SK-N-SH treated with all-trans-retinoic acid at 6 μM for 48 hours (cell line): Measurements from ENCODE around the gene CATSPER3.

ENCODE experiments used
- ATAC-seq: fragments of 200-7000 bp; cut with Tn5 transposase; 3 replicates; pipeline ENCODE4 v1.9.1; 2020; ENCODE audit warnings: mild to moderate bottlenecking, moderate library complexity
- ARNTL ChIP-seq: fragments of 450-650 bp; formaldehyde crosslinking; IDR thresholded peaks from 2 replicates; pipeline ENCODE4 v1.5.0; 2020; ENCODE audit warnings: low read depth, mild to moderate bottlenecking, moderate library complexity, borderline replicate concordance
- BACH2 ChIP-seq: fragments of 250-450 bp; sonication (Bioruptor Pico); IDR thresholded peaks from 2 replicates; pipeline ENCODE4 v1.9.0; 2021; ENCODE audit warnings: mild to moderate bottlenecking, borderline replicate concordance
- ESRRG ChIP-seq: fragments of 250-450 bp; sonication (Bioruptor Pico); IDR thresholded peaks from 2 replicates; pipeline ENCODE4 v1.6.1; 2021; ENCODE audit warnings: mild to moderate bottlenecking
- GLIS3 ChIP-seq: fragments of 250-450 bp; sonication (Bioruptor Pico); IDR thresholded peaks from 2 replicates; pipeline ENCODE4 v1.5.0; 2020; ENCODE audit warnings: mild to moderate bottlenecking, moderate library complexity
- ISL1 ChIP-seq: fragments of 250-450 bp; sonication (Bioruptor Pico); IDR thresholded peaks from 2 replicates; pipeline ENCODE4 v2.1.2; 2022; ENCODE audit warnings: mild to moderate bottlenecking, moderate library complexity
- PPARA ChIP-seq: fragments of 250-450 bp; sonication (Bioruptor Pico); IDR thresholded peaks from 2 replicates; pipeline ENCODE4 v1.5.0; 2020; ENCODE audit warnings: mild to moderate bottlenecking, borderline replicate concordance
- RARB ChIP-seq: fragments of 250-450 bp; sonication (Bioruptor Pico); IDR thresholded peaks from 2 replicates; pipeline ENCODE4 v1.8.0; 2021; ENCODE audit warnings: mild to moderate bottlenecking, moderate library complexity
- SNAI2 ChIP-seq: fragments of 250-450 bp; sonication (Bioruptor Pico); IDR thresholded peaks from 2 replicates; pipeline ENCODE4 v1.5.0; 2020; ENCODE audit warnings: mild to moderate bottlenecking, moderate library complexity
- TCF4 ChIP-seq: fragments of 250-450 bp; sonication (Bioruptor Pico); IDR thresholded peaks from 2 replicates; pipeline ENCODE4 v1.8.0; 2021; ENCODE audit warnings: mild to moderate bottlenecking, moderate library complexity, borderline replicate concordance
- TOX ChIP-seq: fragments of 250-450 bp; sonication (Bioruptor Pico); IDR thresholded peaks from 2 replicates; pipeline ENCODE4 v1.8.0; 2021; ENCODE audit warnings: mild to moderate bottlenecking, moderate library complexity, borderline replicate concordance
- ZC3H10 ChIP-seq: fragments of 250-450 bp; sonication (Bioruptor Pico); IDR thresholded peaks from 2 replicates; pipeline ENCODE4 v1.5.1; 2021; ENCODE audit warnings: mild to moderate bottlenecking, moderate library complexity
- ZFP30 ChIP-seq: fragments of 450-650 bp; formaldehyde crosslinking; IDR thresholded peaks from 2 replicates; pipeline ENCODE4 v1.5.0; 2022; ENCODE audit warnings: mild to moderate bottlenecking, moderate library complexity
- ZNF565 ChIP-seq: fragments of 450-650 bp; formaldehyde crosslinking; conservative IDR thresholded peaks from 2 replicates; pipeline ENCODE4 v1.5.0; 2020; ENCODE audit warnings: low read depth, mild to moderate bottlenecking, moderate library complexity
- ZNF70 ChIP-seq: fragments of 450-650 bp; formaldehyde crosslinking; IDR thresholded peaks from 2 replicates; pipeline ENCODE4 v1.5.0; 2020; ENCODE audit warnings: mild to moderate bottlenecking, moderate library complexity
- ZNF8 ChIP-seq: fragments of 450-650 bp; formaldehyde crosslinking; IDR thresholded peaks from 2 replicates; pipeline ENCODE4 v1.5.0; 2020; ENCODE audit warnings: mild to moderate bottlenecking, moderate library complexity
- TF ChIP-seq, protein P1 (sequence below): fragments of 250-450 bp; sonication (Bioruptor Pico); IDR thresholded peaks from 2 replicates; pipeline ENCODE4 v1.5.0; 2020; ENCODE audit warnings: mild to moderate bottlenecking, moderate library complexity
- TF ChIP-seq, protein P2 (sequence below): fragments of 250-450 bp; sonication (Bioruptor Pico); IDR thresholded peaks from 2 replicates; pipeline ENCODE4 v1.5.1; 2021; ENCODE audit warnings: mild to moderate bottlenecking, moderate library complexity
- TF ChIP-seq, protein P3 (sequence below): fragments of 250-450 bp; sonication (Bioruptor Pico); IDR thresholded peaks from 2 replicates; pipeline ENCODE4 v1.8.0; 2021; ENCODE audit warnings: low read depth, mild to moderate bottlenecking, moderate library complexity, borderline replicate concordance
- TF ChIP-seq, protein P4 (sequence below): fragments of 250-450 bp; sonication (Bioruptor Pico); IDR thresholded peaks from 2 replicates; pipeline ENCODE4 v1.5.1; 2020; ENCODE audit warnings: low read depth, mild to moderate bottlenecking, moderate library complexity
- TF ChIP-seq, protein P5 (sequence below): fragments of 250-450 bp; sonication (Bioruptor Pico); IDR thresholded peaks from 2 replicates; pipeline ENCODE4 v1.8.0; 2020; ENCODE audit warnings: mild to moderate bottlenecking, moderate library complexity, borderline replicate concordance

CATSPER3 gene

DNA sequence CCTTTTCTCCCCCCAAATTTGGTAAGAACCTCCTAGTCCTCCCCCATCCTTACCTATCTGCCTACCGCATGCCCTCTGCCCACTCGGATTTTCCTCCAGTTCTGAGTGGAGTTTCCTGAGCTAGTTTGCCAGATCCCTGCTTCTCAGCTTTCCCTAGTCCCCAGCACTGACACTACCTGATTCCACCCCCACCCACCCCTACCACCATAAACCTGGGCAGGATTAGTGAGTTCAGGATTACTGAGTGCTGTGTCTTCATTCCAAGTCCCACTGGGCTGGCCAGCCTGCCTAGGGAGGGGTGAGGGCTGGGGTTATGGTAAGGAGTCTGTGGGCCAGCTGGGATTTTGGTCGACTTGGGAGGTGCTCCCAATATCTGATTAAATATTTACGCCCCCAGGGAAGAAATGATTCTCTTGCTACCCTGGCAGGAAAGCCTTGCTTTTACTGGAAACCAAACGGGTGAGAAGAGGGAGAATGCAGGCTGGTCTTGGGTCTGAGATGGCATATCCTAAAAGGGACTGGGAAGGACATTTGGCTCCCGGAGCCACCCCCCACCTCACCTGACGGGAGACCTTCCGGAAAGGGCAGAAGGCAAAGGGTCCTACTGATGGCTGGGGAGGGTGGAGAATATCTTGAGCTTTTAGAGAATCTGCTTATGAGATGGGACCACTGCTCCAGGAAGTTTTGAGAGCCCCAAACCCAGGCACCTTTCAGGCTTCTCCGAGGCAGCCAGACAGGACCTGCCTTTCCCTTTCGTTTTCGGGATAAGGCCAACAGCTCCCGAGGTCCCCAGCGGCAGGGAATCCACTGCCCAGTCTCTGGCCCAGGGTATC, 62.6 kb downstream of the CATSPER3 start:
- TF ChIP-seq TCF4 (CRISPR knock-in tag) (no peak), GLIS3 (CRISPR knock-in tag) (no peak), ZC3H10 (CRISPR knock-in tag) (no peak), RARB (CRISPR knock-in tag) (no peak), ISL1 (no peak), PPARA (CRISPR knock-in tag) (no peak), TOX (CRISPR knock-in tag) (no peak), SNAI2 (CRISPR knock-in tag) (no peak), ARNTL (CRISPR knock-in tag) (no peak), BACH2 (CRISPR knock-in tag) (no peak)
- TF ChIP-seq, protein P1, sequence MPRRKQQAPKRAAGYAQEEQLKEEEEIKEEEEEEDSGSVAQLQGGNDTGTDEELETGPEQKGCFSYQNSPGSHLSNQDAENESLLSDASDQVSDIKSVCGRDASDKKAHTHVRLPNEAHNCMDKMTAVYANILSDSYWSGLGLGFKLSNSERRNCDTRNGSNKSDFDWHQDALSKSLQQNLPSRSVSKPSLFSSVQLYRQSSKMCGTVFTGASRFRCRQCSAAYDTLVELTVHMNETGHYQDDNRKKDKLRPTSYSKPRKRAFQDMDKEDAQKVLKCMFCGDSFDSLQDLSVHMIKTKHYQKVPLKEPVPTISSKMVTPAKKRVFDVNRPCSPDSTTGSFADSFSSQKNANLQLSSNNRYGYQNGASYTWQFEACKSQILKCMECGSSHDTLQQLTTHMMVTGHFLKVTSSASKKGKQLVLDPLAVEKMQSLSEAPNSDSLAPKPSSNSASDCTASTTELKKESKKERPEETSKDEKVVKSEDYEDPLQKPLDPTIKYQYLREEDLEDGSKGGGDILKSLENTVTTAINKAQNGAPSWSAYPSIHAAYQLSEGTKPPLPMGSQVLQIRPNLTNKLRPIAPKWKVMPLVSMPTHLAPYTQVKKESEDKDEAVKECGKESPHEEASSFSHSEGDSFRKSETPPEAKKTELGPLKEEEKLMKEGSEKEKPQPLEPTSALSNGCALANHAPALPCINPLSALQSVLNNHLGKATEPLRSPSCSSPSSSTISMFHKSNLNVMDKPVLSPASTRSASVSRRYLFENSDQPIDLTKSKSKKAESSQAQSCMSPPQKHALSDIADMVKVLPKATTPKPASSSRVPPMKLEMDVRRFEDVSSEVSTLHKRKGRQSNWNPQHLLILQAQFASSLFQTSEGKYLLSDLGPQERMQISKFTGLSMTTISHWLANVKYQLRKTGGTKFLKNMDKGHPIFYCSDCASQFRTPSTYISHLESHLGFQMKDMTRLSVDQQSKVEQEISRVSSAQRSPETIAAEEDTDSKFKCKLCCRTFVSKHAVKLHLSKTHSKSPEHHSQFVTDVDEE (CRISPR knock-in tag) = no peak
- TF ChIP-seq, protein P2, sequence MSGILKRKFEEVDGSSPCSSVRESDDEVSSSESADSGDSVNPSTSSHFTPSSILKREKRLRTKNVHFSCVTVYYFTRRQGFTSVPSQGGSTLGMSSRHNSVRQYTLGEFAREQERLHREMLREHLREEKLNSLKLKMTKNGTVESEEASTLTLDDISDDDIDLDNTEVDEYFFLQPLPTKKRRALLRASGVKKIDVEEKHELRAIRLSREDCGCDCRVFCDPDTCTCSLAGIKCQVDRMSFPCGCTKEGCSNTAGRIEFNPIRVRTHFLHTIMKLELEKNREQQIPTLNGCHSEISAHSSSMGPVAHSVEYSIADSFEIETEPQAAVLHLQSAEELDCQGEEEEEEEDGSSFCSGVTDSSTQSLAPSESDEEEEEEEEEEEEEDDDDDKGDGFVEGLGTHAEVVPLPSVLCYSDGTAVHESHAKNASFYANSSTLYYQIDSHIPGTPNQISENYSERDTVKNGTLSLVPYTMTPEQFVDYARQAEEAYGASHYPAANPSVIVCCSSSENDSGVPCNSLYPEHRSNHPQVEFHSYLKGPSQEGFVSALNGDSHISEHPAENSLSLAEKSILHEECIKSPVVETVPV = no peak
- TF ChIP-seq, protein P3, sequence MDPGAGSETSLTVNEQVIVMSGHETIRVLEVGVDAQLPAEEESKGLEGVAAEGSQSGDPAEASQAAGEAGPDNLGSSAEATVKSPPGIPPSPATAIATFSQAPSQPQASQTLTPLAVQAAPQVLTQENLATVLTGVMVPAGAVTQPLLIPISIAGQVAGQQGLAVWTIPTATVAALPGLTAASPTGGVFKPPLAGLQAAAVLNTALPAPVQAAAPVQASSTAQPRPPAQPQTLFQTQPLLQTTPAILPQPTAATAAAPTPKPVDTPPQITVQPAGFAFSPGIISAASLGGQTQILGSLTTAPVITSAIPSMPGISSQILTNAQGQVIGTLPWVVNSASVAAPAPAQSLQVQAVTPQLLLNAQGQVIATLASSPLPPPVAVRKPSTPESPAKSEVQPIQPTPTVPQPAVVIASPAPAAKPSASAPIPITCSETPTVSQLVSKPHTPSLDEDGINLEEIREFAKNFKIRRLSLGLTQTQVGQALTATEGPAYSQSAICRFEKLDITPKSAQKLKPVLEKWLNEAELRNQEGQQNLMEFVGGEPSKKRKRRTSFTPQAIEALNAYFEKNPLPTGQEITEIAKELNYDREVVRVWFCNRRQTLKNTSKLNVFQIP = no peak
- ATAC-seq = peak; percentile 12

DNA sequence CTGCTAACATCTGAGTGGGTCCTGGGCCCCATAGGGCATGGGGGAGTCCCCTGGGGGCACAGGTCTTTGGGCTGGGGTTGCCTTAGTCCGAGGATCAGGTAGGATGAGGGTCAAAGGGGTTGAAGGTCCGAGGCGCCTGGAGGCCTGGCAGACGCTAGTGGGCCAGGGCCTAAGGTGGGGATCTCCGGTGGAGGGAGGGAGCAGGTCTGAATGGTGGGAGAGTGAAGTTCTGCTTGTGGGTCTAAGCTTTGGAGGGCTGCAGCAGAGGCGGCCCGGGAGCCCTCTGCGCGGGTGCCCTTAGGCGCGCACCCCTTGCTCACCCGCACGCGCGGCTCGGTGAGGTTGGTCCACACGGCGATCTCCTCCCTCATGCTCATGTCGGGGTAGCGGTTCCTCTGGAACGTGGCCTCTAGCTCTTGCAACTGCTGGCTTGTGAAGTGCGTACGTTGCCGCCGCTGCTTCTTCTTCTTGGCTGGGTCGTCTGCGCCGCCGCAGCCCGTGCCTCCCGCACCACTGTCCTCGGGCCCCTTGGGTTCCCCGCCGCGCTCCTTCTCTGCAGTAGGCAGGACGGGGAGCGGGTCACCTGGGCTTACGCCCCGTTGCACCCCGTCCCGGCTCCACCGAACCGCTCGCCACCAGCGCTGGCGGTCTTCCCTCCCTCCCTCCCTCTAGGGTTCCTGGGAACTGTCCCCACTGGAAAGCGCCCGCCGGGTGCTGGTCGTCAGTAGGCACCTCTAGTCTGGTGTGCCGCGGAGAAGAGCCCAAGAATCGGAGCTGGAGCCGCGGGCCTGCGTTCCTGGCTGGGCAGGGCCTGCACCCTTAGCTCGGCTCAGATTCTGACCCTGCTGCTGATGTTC, 63.5 kb downstream of the CATSPER3 start:
- no peak for TF ChIP-seq ISL1
- no peak for TF ChIP-seq TOX (CRISPR knock-in tag)
- TF ChIP-seq ZNF565 (CRISPR knock-in tag) = no peak
- TF ChIP-seq, protein P4, sequence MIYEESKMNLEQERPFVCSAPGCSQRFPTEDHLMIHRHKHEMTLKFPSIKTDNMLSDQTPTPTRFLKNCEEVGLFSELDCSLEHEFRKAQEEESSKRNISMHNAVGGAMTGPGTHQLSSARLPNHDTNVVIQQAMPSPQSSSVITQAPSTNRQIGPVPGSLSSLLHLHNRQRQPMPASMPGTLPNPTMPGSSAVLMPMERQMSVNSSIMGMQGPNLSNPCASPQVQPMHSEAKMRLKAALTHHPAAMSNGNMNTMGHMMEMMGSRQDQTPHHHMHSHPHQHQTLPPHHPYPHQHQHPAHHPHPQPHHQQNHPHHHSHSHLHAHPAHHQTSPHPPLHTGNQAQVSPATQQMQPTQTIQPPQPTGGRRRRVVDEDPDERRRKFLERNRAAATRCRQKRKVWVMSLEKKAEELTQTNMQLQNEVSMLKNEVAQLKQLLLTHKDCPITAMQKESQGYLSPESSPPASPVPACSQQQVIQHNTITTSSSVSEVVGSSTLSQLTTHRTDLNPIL (CRISPR knock-in tag) = no peak
- TF ChIP-seq, protein P5, sequence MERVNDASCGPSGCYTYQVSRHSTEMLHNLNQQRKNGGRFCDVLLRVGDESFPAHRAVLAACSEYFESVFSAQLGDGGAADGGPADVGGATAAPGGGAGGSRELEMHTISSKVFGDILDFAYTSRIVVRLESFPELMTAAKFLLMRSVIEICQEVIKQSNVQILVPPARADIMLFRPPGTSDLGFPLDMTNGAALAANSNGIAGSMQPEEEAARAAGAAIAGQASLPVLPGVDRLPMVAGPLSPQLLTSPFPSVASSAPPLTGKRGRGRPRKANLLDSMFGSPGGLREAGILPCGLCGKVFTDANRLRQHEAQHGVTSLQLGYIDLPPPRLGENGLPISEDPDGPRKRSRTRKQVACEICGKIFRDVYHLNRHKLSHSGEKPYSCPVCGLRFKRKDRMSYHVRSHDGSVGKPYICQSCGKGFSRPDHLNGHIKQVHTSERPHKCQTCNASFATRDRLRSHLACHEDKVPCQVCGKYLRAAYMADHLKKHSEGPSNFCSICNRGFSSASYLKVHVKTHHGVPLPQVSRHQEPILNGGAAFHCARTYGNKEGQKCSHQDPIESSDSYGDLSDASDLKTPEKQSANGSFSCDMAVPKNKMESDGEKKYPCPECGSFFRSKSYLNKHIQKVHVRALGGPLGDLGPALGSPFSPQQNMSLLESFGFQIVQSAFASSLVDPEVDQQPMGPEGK (CRISPR knock-in tag) = no peak
- no peak for TF ChIP-seq BACH2 (CRISPR knock-in tag)
- no peak for TF ChIP-seq ZNF70 (CRISPR knock-in tag)
- TF ChIP-seq, protein P1 (CRISPR knock-in tag) = no peak
- TF ChIP-seq ZFP30 (CRISPR knock-in tag) = no peak
- TF ChIP-seq GLIS3 (CRISPR knock-in tag) = no peak
- no peak for TF ChIP-seq TCF4 (CRISPR knock-in tag)
- TF ChIP-seq SNAI2 (CRISPR knock-in tag) = no peak
- TF ChIP-seq ESRRG (CRISPR knock-in tag) = no peak
- TF ChIP-seq RARB (CRISPR knock-in tag) = no peak
- TF ChIP-seq, protein P2 = no peak
- TF ChIP-seq ZNF8 (CRISPR knock-in tag) = no peak
- peak; percentile 8 for ATAC-seq
